Measurements from ENCODE around the gene FBLL1.
"Not testable (repeated sequence)": the region's sequence is repeated elsewhere in the genome, so short reads cannot be mapped to it uniquely, and the experiment has no call there.

FBLL1 gene

DNA sequence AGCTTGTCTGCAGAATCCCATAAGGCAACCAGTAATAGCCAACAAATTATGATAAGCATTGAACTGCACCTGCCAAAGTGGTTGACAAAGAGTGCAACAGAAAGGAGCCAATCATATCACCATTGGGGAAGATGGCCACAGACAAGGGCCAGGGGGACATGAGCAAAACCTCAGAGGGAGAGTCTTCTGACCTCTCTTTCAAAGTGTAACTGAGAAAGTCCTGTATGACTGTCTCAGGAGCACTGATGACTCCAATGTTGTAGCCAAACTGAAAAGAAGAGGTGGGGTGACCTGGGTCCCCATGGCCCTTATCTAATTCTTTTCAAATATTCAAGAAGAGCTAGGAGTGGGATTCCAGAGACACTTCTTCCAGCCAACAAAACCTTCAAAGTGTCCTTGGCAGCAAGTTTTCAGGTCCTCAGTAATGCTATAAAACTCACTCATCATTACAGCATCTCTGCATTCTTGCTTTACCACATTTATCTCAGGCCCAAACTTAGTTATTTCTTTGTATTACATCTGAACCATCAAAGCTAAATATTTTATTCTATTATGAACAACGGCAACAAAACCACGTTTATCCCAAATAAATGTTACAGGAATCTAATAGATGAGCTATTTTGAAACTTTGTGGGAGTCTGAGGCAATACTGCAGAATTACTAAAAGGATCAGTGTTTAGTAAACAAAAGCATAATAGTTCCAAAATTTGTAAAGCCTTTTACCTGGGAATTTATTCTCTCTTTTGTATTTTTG is 24.4 kb downstream of the FBLL1 start:
- DNase-seq = no peak

DNA sequence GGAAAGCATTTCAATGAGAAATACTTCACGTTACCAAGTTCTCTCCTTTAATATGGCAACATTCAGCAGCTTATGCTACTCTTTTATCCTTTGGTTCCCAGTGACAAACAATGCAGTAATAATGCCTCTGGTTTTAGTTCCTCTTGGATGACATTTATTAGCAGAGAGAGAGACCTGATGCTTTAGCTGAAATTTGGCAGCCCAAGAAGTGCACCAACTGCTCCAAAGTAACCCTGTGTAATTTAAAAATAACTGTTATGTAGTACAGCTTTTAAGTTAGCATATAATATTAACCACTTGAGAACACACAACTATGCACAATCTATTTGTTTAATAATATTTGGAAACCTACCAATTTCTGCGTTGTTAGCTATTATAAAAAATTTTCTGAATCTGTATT is 28.3 kb downstream of the FBLL1 start:
- DNase-seq = no peak

DNA sequence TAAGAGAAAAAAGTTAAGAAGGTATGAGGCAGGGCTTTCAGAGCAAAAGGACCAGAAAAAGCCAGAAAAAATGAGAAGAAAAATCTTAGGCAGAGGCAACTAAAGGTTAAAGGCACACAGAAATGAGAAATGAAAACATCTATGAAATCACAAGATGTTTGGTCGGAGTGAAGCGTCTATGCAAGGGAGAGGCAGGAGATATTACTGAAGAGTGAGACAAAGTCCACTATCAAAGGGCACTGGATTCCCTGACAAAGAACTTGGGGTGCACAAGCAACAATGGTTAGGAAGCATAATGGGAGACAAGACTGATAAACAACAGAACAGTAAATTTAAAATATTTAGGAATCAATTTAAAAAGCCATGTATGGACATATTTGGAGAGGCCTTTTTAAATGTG is 33.2 kb downstream of the FBLL1 start:
- DNase-seq = no peak

DNA sequence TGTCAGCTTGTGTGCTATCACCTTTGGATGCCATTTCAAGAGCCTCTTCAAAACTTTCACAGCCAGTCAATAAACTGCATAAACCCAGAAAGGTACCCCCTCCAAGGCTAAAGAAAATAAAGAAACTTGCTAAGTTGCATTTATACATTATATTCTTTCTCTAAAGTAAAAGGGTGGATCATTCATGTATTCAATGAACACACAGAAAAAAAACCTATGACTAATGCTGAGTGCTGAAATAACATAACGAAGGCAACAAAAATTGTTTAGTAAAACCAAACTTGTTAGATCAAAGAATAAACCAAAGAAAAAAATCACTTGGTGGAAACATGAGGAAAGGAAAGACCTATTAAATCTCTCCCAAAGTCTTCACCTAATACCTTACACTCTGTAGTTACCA is 34.9 kb downstream of the FBLL1 start:
- no peak for DNase-seq

DNA sequence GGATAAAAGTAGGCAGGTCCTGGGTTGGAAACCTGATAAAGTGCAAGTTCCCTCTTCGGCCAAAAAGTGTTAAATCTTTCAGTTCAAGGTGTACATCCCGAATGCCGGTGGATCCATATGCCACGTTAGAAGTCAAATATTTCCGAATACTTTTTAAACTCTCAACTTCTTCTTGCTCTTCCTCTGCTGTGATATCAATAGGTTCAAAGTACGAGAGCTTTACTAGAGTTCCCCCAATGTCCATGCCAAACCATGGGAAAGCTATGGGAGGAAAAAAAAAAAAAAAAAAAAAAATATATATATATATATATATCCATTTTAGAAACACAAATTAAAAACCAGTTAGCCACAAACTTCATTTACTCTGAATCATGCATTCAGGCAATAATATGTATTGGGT is 39.6 kb downstream of the FBLL1 start:
- DNase-seq = no peak

DNA sequence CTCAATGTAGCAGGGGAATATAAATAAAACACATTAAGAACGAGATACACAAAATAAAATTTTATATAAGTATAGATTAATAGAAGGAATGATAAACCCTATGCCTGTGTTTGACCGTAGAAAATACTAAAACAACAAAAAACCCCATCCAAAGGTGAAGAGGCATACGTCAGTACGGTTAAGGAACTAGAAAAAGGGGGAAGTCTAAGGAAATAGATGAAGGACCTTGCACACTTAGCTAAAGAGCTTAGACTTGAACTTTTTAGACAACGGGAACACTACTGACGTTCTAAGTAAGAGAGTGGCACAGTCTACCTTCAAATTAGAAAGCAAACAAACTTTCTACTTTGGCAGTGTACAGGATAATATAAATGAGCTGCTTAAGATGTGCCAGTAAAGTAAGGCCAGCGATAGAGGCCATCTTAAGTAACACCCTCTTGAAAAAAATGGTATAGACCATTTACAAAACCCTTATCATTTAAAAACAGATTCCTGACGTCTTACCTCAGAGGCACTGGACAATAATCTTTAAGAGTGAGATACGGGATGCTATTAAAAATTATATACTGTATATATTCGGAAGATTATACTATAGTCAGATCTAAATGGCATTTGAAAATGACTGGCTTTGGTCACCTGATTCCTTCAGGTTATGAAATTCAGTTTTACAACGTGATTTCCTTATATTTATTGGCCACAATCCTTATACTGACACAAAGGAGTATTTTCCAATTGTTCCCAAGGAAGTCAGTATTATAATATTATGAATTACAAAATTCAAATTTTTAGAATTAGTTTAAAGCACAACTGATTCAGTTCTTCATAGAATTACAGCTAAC is 41.6 kb downstream of the FBLL1 start:
- DNase-seq = no peak

DNA sequence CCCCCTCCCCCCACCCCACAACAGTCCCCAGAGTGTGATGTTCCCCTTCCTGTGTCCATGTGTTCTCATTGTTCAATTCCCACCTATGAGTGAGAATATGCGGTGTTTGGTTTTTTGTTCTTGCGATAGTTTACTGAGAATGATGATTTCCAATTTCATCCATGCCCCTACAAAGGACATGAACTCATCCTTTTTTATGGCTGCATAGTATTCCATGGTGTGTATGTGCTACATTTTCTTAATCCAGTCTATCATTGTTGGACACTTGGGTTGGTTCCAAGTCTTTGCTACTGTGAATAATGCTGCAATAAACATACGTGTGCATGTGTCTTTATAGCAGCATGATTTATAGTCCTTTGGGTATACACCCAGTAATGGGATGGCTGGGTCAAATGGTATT is 44.6 kb downstream of the FBLL1 start:
- DNase-seq = not testable (repeated sequence)

DNA sequence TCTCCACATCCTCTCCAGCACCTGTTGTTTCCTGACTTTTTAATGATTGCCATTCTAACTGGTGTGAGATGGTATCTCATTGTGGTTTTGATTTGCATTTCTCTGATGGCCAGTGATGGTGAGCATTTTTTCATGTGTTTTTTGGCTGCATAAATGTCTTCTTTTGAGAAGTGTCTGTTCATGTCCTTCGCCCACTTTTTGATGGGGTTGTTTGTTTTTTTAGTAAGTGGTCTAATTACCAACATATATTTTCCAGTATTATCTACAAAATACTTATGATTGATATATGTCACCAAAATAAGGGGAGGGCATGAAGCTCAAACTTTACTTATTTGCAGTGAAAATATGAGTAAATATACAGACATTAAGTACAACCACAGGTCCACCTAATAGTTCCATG is 45.1 kb downstream of the FBLL1 start:
- not testable (repeated sequence) for DNase-seq

DNA sequence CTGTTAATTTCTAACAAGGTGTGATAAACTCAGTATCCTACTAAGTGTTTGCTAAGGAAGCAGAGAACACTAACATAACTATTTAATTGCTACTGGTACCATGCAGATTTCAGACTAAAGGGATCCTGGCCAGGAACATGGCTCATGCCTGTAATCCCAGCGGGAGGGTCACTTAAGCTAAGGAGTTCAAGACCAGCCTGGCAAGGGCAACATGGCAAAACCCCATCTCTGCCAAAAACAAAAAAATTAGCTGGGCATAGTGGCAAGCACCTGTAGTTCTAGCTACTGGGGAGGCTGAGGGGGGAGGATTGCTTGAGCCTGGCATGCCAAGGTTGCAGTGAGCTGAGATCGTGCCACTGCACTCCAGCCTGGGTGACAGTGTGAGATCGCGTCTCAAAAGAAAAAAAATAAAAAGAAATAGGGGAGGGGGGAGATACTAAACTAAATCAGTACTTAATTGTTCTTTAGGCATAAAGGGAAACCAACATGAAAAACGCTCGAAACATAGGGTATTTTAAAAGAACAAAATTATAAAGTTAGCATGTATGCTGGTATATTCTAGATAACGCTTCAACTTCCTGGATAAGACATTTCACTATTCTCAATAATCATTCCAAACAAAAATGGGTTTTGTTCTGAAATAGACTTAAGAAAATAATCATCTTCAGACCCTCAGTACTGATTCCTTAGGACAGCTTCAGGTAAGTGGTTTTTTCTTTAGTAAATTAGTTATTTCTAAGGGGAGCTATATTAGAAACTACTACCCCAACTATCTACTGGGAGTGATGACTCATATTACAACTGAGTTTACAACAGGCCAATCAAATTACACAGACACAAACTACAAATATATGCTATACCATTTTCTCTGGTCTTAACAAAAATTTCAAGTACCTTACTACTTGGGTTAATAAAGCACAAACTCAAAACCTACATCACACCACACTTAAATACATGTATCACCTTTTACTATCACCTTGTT is 46.6 kb downstream of the FBLL1 start:
- no peak for DNase-seq

DNA sequence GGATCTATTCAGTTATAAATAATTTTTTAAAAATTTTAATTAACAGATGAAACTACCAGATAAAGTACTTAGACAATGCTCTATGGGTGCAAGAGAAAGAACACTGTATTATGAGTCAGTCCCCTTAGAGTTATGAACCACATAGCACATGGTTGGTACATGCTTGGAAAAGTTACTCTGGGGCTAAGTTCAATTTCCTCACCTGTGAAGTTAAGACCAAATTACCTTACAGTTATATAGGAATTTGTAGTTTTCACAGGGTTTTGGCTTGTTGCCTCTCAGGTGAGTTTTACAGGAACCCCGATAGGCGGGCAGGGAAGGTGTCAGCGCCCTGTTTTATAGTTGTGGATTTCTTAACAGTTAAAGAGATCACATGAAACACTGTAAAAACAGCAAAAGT is 48.9 kb downstream of the FBLL1 start:
- no peak for DNase-seq

DNA sequence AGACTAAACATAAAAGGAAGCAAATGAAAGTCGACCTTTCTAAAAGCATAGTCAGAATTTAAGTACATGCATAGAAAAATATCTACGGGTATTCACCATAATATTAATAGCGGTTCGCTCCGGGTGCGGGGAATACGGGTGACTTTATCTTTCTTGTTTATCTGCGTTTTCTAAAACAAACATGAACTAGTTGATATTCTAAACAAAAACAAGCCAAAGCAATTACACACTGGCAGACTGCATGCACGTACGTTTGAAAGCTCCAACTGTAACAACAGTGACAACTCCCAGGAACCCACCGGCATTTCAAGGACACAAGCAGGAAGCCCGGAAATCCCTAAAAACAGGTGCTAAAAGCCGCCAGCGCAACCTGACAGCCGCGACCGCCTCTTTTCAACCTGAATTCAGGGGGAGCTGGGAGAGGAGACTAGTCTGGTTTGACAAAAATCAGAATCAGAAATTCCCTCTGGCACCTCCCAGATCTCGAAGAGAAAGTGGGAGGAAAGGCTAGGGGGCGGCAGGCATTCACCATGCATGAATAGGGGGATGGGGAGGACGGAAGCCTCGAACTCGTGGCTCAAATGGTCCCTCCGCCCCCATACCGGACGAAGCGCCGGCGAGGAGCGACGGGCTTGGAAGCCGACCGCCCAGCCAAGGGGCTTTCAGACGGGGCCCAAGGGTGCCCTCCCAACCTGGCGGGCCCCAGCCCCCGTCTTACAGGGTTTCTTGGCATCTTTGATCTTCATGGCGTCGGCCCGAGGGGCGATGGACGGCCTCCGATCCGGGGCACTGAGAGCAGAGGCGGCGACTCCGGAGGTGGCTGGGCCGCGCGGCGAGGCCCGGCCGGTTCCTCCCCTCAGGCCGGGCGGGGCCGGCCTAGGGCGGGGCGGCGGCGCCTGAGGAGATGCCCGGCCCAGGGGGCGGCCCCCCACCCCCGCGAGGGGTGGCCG is 49.7 kb downstream of the FBLL1 start, which contains the start of gene PANK3:
Gene PANK3 (minus strand): TSS at position 831 of the 950 bp plus-strand sequence. CDS start 85 bp downstream, at position 746.
- peak; percentile 33 for DNase-seq

DNA sequence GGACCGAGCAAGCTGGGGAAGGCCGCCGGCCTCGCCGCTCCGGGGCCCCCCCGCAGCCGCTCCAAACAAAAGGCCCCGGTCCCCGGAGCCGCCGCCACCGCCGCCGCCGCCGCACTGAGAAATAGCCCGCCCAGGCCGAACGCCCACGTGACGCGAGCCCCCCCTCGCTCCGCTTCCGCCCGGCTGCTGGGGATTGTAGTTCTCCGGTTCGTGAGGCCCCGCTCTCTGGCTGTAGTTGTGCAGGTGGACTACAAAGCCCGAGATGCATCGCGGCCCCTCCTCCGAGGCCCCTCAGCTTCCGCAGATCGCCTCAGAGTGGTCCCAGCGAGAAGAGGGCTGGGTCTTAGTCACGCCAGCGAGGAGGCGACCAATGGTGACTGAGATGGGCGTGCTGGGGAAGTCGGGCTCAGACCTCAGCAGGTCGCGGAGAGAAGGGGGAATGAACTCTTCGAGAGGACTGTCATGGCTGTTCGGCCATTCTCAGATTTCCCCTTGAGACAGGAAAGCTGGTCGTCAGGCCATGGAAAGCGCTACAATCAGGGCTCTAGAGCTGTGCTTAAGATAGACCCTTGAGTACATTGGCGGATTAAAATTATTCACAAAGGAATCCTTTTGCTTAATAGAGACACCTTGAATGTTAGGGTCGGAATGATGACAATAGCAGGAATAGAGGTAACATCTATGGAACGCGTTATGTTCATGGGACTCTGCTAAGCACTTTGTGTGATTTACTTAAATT is 50.6 kb downstream of the FBLL1 start:
- peak; percentile 95 for DNase-seq

DNA sequence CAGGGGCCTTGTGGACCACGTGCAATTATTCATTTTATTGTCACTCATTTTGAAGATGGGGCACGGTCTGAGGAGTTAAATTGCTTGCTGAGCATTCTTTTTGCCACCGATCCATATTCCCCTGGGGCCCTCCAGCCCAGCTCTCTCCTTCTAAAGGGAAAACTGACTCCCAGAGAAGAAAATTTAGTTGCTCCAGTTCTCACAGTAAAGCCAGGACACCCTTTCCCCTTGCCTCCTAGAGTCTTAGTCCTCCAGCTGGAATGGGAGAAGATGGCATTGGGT is 51.1 kb downstream of the FBLL1 start:
- DNase-seq = peak; percentile 50
